Glomerular visceral epithelial cell (primary cell): ENCODE results near the gene FBXL13.
A peak's percentile ranks its signal among the peaks of the same experiment; 100 is the strongest.
"Not testable (repeated sequence)": the region's sequence is repeated elsewhere in the genome, so short reads cannot be mapped to it uniquely, and the experiment has no call there.

ENCODE experiments used
- DNase-seq: peaks from one replicate; pipeline ENCODE4 v3.0.0-alpha.2; 2016; ENCODE audit errors: extremely low spot score

Gene FBXL13

DNA sequence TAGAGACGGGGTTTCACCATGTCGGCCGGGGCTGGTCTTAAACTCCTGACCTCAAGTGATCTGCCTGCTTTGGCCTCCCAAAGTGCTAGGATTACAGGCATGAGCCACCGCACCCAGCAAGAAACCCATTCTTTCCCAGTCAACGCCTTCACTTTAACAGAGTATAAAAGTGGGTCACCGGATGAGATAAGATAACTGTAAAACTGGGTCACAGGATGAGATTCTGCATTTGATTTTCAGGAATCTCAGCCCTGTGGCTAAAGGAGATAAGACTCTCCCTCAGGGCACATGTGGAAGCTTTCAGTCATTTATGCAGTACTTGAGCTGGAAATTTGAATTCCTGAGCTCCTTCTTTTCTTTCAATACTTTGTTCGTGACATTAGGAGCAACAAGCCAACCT is 91.0 kb downstream of the FBXL13 start:
- DNase-seq = no peak

DNA sequence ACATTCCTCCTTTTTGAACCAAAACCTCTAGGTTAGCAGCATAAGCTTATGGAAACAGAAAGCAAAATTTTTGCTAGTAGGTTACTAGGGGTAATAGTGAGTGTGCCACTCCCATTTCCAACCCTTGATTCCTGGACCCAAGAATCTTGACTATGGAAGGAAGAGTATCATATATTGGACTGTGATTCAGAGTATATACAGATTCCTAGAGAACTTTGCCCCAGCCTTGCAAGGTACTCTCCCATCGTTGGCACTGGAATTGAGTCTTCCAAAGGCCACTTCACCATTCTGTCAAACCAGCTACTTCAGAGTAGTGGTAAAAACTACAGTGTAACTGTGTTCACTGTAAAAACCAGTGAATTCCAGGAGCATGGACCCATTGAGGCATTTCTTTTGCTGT is 92.4 kb downstream of the FBXL13 start:
- DNase-seq = no peak

DNA sequence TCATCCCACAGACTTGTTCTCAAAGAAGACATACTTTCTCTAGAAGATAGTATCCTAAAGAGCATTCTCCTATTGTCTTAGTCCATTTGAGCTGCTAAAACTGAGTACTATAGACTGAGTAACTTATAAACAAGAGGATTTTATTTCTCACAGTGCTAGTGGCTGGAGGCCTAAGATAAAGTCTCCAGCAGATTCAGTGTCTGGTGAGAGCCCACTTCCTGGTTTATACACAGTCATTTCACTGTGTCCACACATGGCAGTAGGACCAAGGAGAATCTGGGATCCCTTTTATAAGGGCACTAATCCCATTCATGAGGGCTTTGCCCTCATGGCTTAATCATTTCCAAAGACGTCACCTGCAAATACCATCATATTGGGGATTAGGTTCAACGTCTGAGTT is 93.1 kb downstream of the FBXL13 start:
- no peak for DNase-seq

DNA sequence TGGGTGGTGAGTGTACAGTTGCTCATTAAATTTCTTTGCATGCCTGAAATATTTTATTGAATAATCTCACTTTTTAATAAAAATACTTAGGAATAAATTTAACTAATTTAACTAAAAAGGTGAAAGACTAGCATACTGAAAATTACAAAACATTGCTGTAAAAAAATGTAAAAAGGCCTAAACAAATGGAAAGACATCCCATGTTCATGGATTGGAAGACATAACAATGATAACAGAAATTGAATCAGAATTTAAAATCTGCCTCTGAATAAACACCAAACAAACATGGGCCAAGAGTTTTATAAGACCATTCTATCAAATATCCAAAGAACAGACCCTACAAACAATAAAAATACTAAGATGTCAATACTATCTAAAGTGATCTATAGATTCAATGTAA is 94.9 kb downstream of the FBXL13 start:
- DNase-seq = no peak

DNA sequence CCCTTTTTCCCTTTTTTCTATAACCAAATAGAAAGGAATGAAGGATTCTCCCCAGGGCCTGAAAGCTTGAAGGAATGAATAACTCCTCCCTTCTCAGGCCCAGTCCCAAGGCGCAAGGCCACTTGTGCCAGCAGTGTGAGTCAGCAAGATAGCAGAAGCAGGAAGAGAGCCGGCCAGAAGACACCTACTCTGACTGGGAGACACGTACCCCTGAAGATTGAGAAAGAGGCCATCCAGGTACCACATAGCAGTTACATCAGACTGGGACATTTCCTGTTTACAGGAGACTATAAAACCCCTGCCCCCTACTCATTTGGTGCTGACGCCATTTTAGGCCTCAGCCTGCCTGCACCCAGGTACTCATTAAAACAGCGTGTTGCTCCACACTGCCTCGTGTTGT is 96.3 kb downstream of the FBXL13 start:
- DNase-seq = peak; percentile 66

DNA sequence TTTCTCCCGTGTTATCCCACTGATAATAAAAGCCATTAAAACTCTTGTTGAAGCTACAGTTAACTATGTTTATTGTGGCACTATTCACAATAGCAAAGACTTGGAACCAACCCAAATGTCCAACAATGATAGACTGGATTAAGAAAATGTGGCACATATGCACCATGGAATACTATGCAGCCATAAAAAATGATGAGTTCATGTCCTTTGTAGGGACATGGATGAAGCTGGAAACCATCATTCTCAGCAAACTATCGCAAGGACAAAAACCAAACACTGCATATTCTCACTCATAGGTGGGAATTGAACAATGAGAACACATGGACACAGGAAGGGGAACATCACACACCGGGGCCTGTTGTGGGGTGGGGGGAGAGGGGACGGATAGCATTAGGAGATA is 97.0 kb downstream of the FBXL13 start:
- DNase-seq = not testable (repeated sequence)

DNA sequence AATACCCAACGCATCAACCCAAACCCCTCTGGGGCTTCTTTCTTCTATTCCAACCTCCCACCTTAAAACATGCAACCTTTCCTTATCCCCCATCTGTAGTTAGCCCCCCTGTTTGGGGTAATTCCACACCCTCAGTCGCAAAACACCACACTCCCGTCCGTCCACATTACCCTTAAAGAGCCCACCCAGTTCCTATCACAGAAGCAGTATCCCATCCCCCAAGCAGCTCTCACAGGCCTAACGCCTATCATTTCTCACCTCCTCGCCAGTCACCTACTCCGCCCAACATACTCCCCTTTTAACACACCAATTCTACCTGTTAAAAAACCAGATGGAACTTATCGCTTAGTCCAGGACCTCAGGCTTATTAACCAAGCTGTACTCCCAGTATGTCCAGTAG is 98.1 kb downstream of the FBXL13 start:
- no peak for DNase-seq

DNA sequence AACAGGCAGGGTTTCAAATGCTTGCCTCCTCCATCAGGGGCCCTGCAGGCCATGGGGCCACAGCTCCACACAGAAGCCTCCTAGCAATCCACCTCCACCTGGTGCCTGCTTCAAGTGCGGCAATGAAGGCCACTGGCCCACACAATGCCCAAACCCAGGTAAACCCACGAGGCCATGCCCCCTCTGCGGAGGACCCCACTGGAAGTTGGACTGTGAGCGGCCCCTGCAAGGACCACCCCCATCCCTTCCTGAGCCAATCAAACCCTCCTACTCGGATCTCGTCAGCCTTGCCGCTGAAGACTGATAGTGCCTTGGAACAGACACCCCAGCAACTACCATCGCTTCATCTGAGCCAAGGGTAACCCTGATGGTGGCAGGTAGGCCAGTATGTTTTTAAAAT is 98.7 kb downstream of the FBXL13 start:
- no peak for DNase-seq

DNA sequence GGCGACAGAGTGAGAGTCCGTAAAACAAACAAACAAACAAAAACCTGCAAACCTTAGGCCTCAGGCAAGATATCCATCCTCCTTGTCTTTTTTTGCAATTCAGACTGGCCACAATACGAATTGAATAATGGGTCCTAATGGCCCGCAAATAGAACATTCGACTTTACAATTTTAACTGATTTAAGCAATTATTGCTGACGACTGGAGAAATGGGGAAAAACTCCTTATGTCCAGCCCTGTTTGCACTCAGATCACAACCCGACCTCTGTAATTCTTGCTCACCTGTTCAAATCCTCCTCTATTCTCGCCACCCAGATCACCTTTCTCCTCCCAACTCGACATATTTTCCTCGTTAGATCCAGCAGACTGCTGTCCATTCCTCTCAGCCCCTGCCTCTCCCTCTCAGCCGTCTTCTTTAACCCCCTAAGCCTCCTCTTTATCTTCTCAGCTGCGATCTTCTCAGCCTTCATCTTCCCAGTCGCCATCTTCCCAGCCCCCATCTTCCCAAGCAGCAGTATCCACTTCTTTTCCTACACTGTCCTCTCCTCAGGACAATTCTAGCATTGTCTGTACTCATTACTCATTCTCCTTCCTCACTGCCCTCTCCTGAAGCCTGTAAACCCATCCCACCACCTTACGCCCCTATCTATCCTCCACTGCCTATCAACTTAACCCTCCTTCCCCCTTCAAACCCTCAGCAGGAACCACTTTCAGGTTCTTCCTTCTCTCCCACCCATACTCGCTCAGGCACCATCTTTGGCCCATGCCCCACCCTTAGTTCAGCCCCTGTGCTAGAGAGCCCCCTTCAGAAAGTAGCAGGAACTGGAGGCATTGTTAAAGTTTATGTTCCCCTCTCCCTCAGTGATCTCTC is 100.0 kb downstream of the FBXL13 start:
- no peak for DNase-seq

DNA sequence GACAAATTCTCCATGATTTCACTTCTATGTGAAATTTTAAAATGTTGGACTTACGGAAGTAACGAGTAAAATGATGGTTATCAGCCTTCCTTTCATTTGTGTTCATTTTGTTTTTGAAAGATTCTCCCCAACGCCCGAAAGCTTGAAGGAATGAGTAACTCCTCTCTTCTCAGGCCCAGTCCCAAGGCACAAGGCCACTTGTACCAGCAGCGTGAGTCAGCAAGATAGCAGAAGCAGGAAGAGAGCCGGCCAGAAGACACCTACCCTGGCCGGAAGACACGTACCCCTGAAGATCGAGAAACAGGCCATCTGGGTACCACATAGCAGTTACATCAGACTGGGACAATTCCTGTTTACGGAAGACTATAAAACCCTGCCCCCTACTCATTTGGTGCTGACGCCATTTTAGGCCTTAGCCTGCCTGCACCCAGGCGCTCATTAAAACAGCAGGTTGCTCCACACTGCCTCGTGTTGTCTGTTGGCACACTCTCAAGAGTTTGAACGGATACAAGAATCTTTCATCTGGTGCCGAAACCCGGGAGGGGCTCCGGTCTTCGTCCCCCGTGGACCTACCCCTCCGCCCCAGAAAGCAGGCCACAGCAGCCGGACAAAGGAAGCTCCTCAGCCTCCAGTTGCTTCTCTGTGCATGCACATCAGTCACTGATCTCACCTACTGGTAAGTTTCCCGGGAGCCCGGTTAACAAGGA is 101.3 kb downstream of the FBXL13 start:
- no peak for DNase-seq

DNA sequence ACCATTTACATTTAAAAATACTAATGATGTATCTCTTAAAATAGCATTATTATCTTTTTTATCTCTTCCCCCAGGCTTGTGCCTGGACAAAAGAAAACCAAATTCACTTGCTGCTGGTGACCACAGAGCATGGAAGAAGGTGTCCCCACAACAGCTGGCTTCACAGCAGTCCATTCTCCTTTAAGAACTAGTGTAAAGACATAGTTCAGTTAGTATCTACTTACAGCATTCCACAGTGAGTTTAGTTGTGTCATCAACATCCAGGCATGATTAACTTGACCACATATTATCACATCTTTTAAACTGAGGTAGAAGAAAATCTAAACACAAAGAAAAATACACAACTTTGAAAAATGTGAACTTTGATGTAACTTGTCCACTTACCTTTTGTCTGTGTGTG is 106.8 kb downstream of the FBXL13 start:
- DNase-seq = peak; percentile 34

DNA sequence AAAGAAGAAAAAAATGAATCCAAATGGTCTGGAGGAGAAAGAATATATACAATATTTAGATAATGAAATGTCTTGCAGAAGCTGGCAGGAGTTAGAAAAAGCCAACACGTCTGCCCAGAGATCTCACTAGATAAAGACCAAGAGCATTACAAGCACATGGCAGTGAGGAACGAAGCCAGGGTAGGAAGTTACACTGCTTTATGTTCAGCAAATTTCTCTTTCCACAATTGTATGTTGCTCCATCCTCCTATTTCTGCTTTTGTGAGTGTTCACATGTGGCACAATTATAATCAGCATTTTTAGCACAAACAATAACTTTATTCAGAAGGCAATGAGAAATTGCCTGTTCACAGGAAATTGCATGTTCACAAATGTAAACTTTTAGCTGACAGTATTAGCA is 108.1 kb downstream of the FBXL13 start:
- DNase-seq = no peak

DNA sequence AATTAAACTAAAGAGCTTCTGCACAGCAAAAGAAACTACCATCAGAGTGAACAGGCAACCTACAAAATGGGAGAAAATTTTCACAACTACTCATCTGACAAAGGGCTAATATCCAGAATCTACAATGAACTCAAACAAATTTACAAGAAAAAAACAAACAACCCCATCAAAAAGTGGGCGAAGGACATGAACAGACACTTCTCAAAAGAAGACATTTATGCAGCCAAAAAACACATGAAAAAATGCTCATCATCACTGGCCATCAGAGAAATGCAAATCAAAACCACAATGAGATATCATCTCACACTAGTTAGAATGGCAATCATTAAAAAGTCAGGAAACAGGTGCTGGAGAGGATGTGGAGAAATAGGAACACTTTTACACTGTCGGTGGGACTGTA is 112.6 kb downstream of the FBXL13 start:
- not testable (repeated sequence) for DNase-seq

DNA sequence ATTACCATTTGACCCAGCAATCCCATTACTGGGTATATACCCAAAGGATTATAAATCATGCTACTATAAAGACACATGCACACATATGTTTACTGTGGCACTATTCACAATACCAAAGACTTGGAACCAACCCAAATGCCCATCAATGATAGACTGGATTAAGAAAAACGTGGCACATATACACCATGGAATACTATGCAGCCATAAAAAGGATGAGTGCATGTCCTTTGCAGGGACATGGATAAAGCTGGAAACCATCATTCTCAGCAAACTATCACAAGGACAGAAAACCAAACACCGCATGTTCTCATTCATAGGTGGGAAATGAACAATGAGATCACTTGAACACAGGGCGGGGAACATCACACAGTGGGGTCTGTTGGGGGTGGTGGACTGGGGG is 116.6 kb downstream of the FBXL13 start:
- DNase-seq = not testable (repeated sequence)

DNA sequence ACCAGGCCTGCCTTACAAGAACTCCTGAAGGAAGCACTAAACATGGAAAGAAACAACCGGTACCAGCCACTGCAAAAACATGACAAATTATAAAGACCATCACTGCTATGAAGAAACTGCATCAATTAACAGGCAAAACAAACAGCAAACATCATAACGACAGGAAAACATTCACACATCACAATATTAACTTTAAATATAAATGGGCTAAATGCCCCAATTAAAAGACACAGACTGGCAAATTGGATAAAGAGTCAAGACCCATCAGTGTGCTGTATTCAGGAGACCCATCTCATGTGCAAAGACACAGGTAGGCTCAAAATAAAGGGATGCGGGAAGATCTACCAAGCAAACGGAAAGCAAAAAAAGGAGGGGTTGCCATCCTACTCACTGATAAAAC is 120.2 kb downstream of the FBXL13 start:
- DNase-seq = not testable (repeated sequence)

DNA sequence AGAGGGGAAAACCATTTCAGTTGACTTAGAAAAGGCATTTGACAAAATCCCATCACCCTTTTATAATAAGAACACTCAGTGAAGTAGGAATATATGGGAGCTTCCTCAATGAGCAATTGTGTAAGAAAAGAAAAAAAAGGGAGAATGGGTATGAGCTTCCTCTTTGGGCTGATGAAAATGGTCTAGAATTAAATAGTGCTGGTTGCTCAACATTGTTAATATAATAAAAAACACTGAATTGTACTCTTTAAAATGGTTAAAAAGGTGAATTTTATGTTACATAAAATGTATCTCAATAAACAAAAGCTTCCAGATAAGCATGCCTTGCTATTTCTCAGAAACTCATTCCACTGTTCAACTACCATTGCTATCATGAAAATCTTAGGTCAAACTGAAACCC is 121.2 kb downstream of the FBXL13 start:
- DNase-seq = no peak

DNA sequence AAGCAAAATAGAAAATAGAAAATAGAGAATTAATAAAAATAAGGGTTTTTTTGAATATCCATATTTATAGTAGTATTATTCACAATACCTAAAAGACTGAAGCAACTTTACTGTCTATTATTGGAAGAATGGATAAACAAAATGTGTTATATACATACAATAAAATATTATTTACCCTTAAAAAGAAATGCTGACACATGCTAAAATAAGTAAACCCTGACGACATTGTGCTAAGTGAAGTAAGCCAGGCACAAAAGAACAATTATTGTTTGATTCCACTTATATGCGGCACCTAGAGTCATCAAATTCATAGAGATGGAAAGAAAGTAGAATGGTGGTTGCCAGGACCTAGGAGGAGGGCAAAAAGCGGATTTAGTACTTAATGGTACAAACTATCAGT is 122.8 kb downstream of the FBXL13 start:
- no peak for DNase-seq

DNA sequence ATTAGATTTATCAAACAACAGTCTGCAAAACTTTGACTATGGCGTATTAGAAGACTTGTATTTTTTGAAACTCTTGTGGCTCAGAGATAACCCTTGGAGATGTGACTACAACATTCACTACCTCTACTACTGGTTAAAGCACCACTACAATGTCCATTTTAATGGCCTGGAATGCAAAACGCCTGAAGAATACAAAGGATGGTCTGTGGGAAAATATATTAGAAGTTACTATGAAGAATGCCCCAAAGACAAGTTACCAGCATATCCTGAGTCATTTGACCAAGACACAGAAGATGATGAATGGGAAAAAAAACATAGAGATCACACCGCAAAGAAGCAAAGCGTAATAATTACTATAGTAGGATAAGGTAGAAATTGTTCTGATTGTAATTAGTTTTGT is 130.4 kb downstream of the FBXL13 start:
- no peak for DNase-seq

DNA sequence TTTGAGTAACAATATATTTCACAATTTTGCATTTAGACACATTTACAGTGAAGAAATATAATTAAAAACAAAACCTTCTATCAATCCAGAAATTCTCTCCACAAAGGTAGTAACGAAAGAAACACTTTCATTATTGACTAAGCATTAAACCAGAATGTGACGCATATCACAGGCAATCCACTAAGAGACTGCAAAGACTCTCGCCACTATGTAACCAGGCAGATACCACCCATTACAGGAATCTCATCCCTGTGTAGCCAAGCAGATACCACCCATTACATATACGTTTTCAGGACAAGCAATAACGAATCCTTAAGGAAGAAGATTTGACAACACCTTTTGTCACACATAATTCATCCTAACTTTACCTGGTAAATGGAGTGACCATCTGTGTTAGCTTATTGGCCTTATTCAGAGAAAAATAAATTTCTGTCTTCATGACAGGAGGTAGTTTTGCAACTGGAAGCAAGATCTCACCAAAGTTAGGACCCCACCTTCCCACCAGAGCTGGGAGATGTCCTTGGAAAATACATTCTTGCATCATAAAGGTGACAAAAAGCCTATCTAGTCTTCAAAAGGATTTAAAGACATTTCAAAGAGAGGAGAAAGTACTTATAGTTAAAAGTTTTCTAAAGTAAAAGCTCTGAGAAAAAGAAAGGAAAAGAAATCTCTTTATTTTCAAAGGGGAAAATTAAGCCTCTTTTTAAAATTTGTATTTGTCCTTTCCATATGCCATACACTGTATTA is 131.0 kb downstream of the FBXL13 start:
- no peak for DNase-seq

DNA sequence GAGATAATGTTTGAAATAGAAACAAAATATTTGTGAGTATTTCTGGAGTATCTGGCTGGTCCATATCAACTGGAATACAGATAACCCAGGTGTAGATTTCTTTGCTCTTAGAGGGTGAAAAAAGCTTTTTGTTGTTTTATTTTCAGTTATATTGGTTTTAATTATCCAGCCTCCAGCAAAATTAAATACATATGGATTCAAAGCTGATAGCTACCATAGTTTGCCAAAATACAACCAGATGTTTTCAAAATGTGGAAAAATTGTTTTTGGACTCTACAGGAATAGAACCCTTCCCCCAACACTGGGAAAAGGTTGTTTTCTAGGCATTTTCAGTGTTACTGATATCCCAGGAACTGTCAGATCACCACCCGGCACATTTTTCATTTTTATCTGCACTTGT is 131.7 kb downstream of the FBXL13 start:
- no peak for DNase-seq

DNA sequence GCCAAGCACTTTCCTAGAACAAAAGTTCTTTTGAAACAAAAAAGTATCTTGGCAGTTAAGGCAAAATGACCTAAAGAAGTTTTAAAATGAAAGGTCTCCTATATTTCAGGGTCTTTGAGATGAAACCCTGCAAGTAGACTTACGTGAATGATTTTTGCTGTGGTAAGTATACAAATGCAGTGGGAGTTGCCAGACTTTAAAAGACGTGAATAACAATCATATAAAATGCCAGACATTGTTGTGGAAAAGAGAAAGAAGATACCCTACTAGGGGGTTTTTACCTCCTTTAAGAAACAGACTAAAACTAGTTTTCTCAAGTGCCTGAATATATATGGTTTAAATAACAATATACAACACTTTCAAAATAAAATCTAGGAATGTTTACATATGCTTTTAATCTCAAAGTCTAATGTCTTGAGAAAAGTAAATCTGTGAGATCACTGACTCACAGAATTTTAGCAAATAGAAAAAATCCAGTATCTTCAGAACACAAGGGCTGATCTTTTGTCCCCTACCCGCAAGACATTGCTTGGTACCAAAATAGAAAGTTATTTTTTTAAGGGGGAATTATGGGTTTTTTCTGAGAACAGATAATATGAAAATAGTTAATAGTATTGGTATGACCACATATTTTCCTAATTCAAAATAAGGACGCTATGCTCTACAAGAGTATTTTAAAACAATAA is 132.3 kb downstream of the FBXL13 start:
- DNase-seq = no peak

DNA sequence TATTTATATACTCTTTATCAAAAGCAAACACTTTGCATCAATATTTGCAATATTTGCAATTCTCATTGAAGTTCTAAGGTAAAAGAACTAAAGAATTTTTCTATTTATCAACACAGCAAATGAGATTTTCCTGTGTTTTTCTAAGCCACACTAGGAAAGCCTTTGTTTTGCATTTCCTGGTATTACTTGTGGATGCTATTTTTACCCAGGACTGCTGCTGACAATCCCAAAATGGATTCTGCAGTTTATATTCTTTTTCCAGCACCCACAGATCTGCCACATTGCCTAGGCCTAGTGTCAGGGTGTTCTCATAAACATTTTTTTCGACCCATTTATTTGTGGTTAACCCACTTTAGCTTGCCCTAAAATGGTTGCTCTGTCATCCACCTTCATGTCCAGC is 135.9 kb downstream of the FBXL13 start:
- DNase-seq = no peak
